NT2/D1 (cell line): ENCODE data around the gene ZKSCAN3.

ENCODE experiments used
- DNase-seq: peaks from one replicate; pipeline ENCODE4 v3.0.0-alpha.2; 2011; ENCODE audit warnings: low read depth, low spot score
- H3K27me3 ChIP-seq: 2 replicates; pipeline ENCODE4 v1.6.0; 2011; ENCODE audit warnings: mild to moderate bottlenecking; ENCODE audit not compliant: insufficient read length, insufficient read depth
- H3K36me3 ChIP-seq: 2 replicates; pipeline ENCODE4 v1.6.1; 2011; ENCODE audit warnings: mild to moderate bottlenecking, low read length, mixed read lengths; ENCODE audit not compliant: insufficient read depth, insufficient read length
- H3K4me1 ChIP-seq: 2 replicates; pipeline ENCODE4 v1.5.1; 2011; ENCODE audit not compliant: insufficient read depth, insufficient read length
- H3K4me3 ChIP-seq: 2 replicates; pipeline ENCODE4 v1.5.1; 2011; ENCODE audit warnings: low read depth; ENCODE audit not compliant: insufficient read length
- H3K9ac ChIP-seq: 2 replicates; pipeline ENCODE4 v1.6.0; 2011; ENCODE audit warnings: low read depth; ENCODE audit not compliant: insufficient read length
- H3K9me3 ChIP-seq: 2 replicates; pipeline ENCODE4 v1.5.1; 2011; ENCODE audit warnings: mild to moderate bottlenecking, low read length; ENCODE audit not compliant: insufficient read depth
- SUZ12 ChIP-seq: IDR thresholded peaks from 2 replicates; pipeline ENCODE4 v1.6.1; 2011; ENCODE audit not compliant: insufficient read length, insufficient read depth; ENCODE audit errors: extremely low read depth
- YY1 ChIP-seq: IDR thresholded peaks from 2 replicates; pipeline ENCODE4 v1.6.1; 2011; ENCODE audit not compliant: insufficient read length, insufficient read depth
- ZNF274 ChIP-seq: IDR thresholded peaks from 2 replicates; pipeline ENCODE4 v1.6.1; 2011; ENCODE audit warnings: mild to moderate bottlenecking, low read depth, low read length

The ZKSCAN3 gene

DNA sequence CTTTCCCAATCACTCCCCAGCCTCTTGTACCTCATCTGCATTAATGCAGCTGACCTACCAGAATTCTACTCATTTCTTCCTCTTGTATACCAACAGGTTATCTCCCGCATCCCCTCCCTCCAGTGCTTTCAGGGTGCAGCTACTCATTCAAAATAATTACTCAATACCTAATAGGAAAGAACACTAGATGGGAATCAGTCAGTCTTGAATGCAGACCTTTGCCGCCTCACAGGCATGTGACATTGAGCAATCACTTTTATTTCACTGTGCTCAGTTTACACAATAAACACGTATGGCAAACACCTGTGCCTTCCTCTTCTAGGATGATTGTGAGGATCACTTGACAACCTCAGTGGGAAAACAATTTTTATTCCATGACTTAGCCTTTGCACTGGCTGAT, 27.1 kb upstream of the ZKSCAN3 start:
- Histone ChIP-seq H3K9ac (no peak overlapping the region), H3K36me3 (peaks cover 17% of the 10 kb centered on the region), H3K4me1 (no peaks in the 10 kb centered on the region), H3K27me3 (no peaks in the 10 kb centered on the region), H3K4me3 (no peak overlapping the region), H3K9me3 (peaks cover 29% of the 10 kb centered on the region)
- no peak for DNase-seq
- TF ChIP-seq YY1, result no peak
- no peak for TF ChIP-seq SUZ12

DNA sequence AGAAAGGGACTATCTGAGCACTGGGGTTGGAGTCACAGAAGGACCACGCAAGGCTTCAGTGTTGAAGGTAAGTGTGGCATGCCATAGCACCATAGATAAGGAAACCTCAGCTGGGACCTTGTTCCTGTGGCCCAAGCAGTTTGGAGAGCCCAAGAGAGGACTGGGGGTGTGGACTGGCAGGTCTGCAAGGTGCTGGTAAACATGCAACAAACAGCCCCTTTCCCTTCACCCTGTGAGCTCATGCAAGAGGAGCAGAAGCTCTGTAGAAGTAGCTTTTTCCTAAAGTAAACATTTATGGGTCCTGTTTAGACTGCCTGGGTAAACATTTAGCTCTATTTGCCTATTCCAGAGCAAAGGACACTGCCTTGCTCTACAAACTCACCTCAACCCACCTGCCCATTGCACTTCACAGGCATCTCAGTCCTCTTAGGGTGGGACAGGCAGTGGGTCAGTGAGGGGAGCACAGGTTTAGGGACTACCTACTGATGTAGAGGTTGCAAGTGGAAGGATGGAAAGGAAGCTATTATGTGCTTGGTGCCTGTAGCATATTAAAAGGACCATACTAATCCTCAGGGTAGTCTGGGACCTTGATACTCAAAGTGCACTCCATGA, 25.8 kb upstream of the ZKSCAN3 start:
- DNase-seq, result no peak
- H3K9me3 ChIP-seq, result peaks cover 32% of the 10 kb centered on the region
- no peaks in the 10 kb centered on the region for H3K4me1 ChIP-seq
- no peak overlapping the region for H3K9ac ChIP-seq
- no peak for TF ChIP-seq ZNF274
- H3K4me3 ChIP-seq, result no peak overlapping the region
- peaks cover 17% of the 10 kb centered on the region for H3K36me3 ChIP-seq
- H3K27me3 ChIP-seq, result no peaks in the 10 kb centered on the region

DNA sequence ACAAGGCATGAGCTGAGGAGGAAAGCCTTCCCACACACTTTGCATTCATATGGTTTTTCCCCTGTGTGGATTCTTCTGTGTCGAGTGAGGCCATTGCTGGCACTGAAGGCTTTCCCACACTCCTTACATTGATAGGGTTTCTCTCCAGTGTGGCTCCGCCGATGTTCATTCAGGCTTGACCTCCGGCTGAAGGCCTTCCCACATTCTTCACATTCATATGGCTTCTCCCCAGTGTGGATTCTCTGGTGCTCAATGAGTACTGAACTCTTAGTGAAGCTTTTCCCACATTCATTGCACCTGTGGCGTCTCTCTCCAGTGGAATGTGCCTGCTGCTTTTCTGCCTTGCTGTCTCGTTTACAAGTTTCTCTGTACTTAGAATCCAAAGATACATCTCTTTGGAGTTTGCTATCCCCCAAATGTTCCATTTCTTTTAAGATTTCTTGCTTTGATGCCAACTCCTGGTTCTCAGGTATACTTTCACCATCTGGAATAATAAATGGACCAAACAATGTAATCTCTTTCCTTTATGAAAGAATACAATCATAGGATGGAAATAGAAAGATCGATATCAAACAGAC, 23.3 kb upstream of the ZKSCAN3 start:
- Histone ChIP-seq H3K4me3 (no peak overlapping the region), H3K9ac (no peak overlapping the region), H3K27me3 (no peaks in the 10 kb centered on the region), H3K4me1 (no peaks in the 10 kb centered on the region), H3K36me3 (peaks cover 17% of the 10 kb centered on the region), H3K9me3 (peaks cover 43% of the 10 kb centered on the region)
- no peak for DNase-seq
- TF ChIP-seq SUZ12 (no peak), ZNF274 (no peak), YY1 (no peak)

DNA sequence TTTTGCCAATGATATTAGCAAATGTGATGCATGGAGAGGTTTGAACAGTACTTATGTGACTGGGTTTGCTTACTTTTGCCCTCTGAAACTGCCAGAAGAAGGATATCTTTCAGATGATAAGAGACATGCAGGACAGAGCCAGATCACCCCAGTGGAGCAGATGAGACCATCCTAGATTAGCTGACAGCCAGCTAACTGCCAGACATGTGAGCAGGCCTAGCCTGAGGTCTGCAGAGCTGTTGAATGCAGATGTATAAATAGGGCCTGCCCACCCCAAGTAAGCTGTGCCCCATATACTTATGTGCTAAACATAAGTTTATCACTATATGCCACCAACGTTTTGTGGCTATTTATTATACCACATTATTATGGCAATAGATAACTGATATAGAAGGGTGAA, 19.7 kb upstream of the ZKSCAN3 start:
- Histone ChIP-seq H3K4me3 (no peak overlapping the region), H3K4me1 (no peaks in the 10 kb centered on the region), H3K9ac (no peak overlapping the region), H3K27me3 (no peaks in the 10 kb centered on the region), H3K36me3 (peaks cover 17% of the 10 kb centered on the region), H3K9me3 (peaks cover 51% of the 10 kb centered on the region)
- TF ChIP-seq SUZ12 (no peak), ZNF274 (no peak), YY1 (no peak)
- DNase-seq, result no peak

DNA sequence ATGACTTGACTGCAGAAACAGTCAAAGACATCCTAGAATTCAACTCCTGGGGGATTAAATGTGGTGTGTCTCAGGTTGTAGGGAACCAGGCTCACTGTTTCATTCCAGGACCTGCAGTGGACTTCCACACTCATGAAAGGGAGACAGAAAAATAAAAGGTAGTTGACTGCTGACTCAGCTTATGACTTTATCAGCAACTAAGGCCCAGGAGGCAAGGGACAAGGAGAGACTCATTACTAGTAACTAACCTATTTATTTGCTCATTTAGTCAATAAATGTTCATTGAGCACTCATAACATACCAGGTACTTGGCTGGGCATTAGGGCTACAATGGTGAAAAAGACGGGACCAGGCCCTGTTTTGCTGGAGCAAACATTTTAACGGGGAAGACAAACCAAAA, 16.7 kb upstream of the ZKSCAN3 start:
- no peaks in the 10 kb centered on the region for H3K36me3 ChIP-seq
- no peaks in the 10 kb centered on the region for H3K4me1 ChIP-seq
- DNase-seq, result no peak
- no peak for TF ChIP-seq YY1
- TF ChIP-seq ZNF274, result no peak
- no peak for TF ChIP-seq SUZ12
- no peak overlapping the region for H3K9ac ChIP-seq
- H3K4me3 ChIP-seq, result no peak overlapping the region
- H3K9me3 ChIP-seq, result peaks cover 24% of the 10 kb centered on the region; the same call in 1 of the 2 replicates
- no peaks in the 10 kb centered on the region for H3K27me3 ChIP-seq

DNA sequence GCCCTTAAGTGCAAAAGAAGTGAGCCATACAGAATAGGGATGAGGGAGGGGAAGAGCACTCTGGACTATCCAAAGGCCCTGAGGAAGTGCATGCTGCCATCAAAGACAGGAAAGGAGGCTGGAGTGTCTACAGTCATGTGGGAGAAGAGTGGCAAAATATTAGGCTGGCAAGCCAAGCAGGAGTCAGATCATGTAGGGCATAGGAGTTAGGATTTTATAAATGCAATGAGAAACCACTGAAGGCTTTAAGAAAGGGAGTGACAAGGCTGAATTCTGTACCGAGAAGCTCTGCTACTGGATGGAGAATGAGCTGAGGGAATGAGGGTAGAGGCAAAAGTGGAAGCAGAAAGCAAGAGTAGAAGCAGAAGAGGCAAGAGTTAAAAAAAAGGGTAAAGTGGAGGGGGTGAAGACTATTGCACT, 16.1 kb upstream of the ZKSCAN3 start:
- Histone ChIP-seq H3K4me3 (no peak overlapping the region), H3K4me1 (no peaks in the 10 kb centered on the region), H3K9me3 (peaks cover 24% of the 10 kb centered on the region; the same call in 1 of the 2 replicates), H3K27me3 (no peaks in the 10 kb centered on the region), H3K36me3 (no peaks in the 10 kb centered on the region), H3K9ac (no peak overlapping the region)
- no peak for TF ChIP-seq YY1
- TF ChIP-seq ZNF274, result no peak
- no peak for DNase-seq

DNA sequence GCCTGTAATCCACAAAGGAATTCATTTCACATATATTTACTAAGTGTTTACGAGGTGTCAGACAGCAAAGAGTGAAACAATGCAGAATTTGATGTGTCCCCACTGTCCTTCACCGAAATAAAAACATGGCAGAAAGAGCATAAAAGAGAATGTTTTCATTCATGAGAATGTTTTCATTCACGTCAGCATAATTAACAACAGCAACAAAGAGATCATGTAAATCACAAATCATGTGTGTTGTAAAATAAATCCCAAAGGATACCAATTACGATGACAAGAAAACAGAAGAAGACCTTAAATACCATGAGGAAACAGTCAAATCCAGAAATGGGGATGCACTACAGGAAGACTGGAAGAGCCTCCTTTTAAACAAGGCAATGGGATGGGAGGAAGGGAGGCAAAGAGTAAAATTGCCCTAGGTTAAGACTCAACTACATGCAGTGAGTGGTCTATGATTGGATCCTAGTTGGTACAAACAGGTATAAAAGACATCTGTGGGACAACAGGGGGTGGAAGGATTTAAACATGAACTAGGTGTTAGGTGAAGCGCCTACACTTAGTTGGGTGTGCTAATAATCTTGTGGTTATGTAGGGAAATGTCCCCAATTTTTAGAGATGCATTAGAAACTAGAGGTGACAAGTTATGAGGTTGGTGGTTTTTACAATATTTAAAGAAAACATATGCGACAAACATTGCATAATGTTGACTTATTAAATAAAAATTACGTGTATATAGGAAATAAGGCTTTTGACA, 15.3 kb upstream of the ZKSCAN3 start:
- TF ChIP-seq SUZ12 (no peak), YY1 (no peak), ZNF274 (no peak)
- no peaks in the 10 kb centered on the region for H3K4me1 ChIP-seq
- H3K9ac ChIP-seq, result no peak overlapping the region
- H3K4me3 ChIP-seq, result no peak overlapping the region
- no peaks in the 10 kb centered on the region for H3K36me3 ChIP-seq
- 0 out of 2 replicates have a peak, but pooled peaks cover 16% of the 10 kb centered on the region for H3K9me3 ChIP-seq
- no peak for DNase-seq
- H3K27me3 ChIP-seq, result no peaks in the 10 kb centered on the region
